GM19438 (cell line): ENCODE measurements around the gene GEN1.
"Not testable (repeated sequence)": the region's sequence is repeated elsewhere in the genome, so short reads cannot be mapped to it uniquely, and the experiment has no call there.

Source experiments
- ATAC-seq: cut with Tn5 transposase; IDR thresholded peaks from one replicate; pipeline ENCODE4 v1.9.1; 2021; ENCODE audit warnings: low read depth; ENCODE audit not compliant: unreplicated experiment

GEN1 gene

GRCh38 chr2:17821535-17822444 lies 67.9 kb downstream of the GEN1 start:
- ATAC-seq: peak; percentile 57

- ATAC-seq: peak; percentile 51
These were observed 68.6 kb downstream of the GEN1 start for GRCh38 chr2:17822445-17823117.

GRCh38 chr2:17823646-17824045 lies 69.7 kb downstream of the GEN1 start:
- not testable (repeated sequence) for ATAC-seq

GRCh38 chr2:17827316-17827715 lies 73.4 kb downstream of the GEN1 start:
- ATAC-seq: no peak

- no peak for ATAC-seq
These were observed 73.8 kb downstream of the GEN1 start for GRCh38 chr2:17827785-17828184.

- peak; percentile 92 for ATAC-seq
These were observed 76.4 kb downstream of the GEN1 start for GRCh38 chr2:17830053-17831034.

- ATAC-seq: no peak
These were observed 81.6 kb downstream of the GEN1 start for GRCh38 chr2:17835516-17835915.
